GM12865 (cell line): ENCODE results near the gene MOCS2.
"Not testable (repeated sequence)": the region's sequence is repeated elsewhere in the genome, so short reads cannot be mapped to it uniquely, and the experiment has no call there.

Experiments used
- DNase-seq: peaks from one replicate; pipeline ENCODE4 v3.0.0; 2010; ENCODE audit warnings: low read depth
- H3K4me3 ChIP-seq: 2 replicates; pipeline ENCODE4 v1.5.1; 2011; ENCODE audit warnings: mild to moderate bottlenecking, low read depth, low read length, control low read depth
- CTCF ChIP-seq: IDR thresholded peaks from 2 replicates; pipeline ENCODE4 v1.5.1; 2011; ENCODE audit warnings: low read length, control low read depth, low read depth, inconsistent platforms; ENCODE audit not compliant: insufficient read depth; ENCODE audit errors: missing control alignments

MOCS2 gene

GRCh38 chr5:53123702-53124101 is 14.1 kb upstream of the MOCS2 start:
- DNase-seq, result no peak
- no peak overlapping the region for H3K4me3 ChIP-seq
- TF ChIP-seq CTCF, result no peak

GRCh38 chr5:53120165-53120564 is 10.6 kb upstream of the MOCS2 start:
- no peak for TF ChIP-seq CTCF
- no peak overlapping the region for H3K4me3 ChIP-seq
- DNase-seq, result no peak

- H3K4me3 ChIP-seq, result no peak overlapping the region
- no peak for TF ChIP-seq CTCF
- DNase-seq, result no peak
Observed at GRCh38 chr5:53118879-53119278, 9.3 kb upstream of the MOCS2 start.

- no peak for TF ChIP-seq CTCF
- no peak for DNase-seq
Observed at GRCh38 chr5:53116597-53116996, 7.0 kb upstream of the MOCS2 start.

DNA sequence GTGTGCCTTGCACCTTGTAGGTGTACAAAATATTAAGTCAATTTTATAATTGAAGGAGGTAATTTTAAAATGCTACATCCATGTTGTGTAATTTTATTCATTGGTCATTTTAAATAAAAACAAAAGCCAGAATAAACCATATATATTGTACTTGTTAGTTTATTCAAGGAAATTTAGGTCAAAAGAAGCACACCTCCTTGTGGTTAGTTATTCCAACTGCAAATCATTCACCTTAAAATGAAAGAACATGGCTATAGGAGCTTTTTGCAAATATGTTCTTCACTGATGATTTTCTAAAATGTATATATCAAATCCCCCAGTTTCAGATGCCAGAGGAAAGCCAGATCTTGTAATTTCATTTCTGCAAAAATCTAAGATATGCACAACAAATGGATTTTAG is 5.4 kb upstream of the MOCS2 start:
- no peak overlapping the region for H3K4me3 ChIP-seq
- no peak for TF ChIP-seq CTCF
- no peak for DNase-seq

More at GRCh38 chr5:53116597-53116996, 7.0 kb upstream of the MOCS2 start:
- H3K4me3 ChIP-seq, result no peak overlapping the region

DNA sequence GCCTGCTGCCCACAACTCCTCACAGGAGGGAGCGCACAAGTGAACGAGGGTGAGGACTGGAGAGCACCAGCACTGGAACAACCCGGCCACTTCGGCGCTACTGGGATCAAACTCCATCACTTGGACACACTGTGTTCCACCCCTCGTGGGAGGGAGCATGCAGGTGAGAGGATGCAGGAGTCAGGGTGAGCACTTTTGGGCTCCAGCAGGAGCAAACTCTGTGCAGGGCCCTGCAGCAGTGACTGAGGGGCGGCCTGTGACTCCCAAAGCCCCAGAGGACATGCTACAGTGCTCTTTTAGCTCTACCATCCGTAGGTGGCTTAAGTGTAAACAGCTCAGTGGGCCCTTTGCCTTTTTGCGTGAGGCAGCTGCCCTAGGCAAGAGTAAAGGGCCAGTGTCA is 4.4 kb upstream of the MOCS2 start:
- no peak for TF ChIP-seq CTCF
- no peak for DNase-seq
- no peak overlapping the region for H3K4me3 ChIP-seq

- no peak for DNase-seq
Observed at GRCh38 chr5:53112909-53113308, 3.4 kb upstream of the MOCS2 start.

GRCh38 chr5:53112307-53112706 is 2.8 kb upstream of the MOCS2 start:
- not testable (repeated sequence) for DNase-seq, H3K4me3 ChIP-seq

More at GRCh38 chr5:53112909-53113308, 3.4 kb upstream of the MOCS2 start:
- TF ChIP-seq CTCF, result no peak
- H3K4me3 ChIP-seq, result no peak overlapping the region
